Daoy (cell line): ENCODE data around the gene SPTBN4. TPM values are rescaled to one million over a fixed set of nuclear protein-coding genes. Genes with fewer than 3 reads are reported as not detected.
A peak's percentile ranks its signal among the peaks of the same experiment; 100 is the strongest.
"Not testable (repeated sequence)": the region's sequence is repeated elsewhere in the genome, so short reads cannot be mapped to it uniquely, and the experiment has no call there.

Experiments used
- DNase-seq: peaks from one replicate; pipeline ENCODE4 v3.0.0-alpha.2; 2015; ENCODE audit warnings: low read depth
- total RNA-seq: library from RNA; depleted of rRNA; stranded (reverse); fragments of >200 nt; shearing (Covaris generic); gene quantifications from 2 replicates; pipeline ENCODE4 v1.2.3, GENCODE V29; 2014; rRNA removed

The SPTBN4 gene
- total RNA-seq, 1 experiment from 2014 or later = 1.5 TPM

GRCh38 chr19:40619333-40620160 is 152.7 kb downstream of the SPTBN4 start:
- no peak for DNase-seq

GRCh38 chr19:40620161-40620485 is 153.3 kb downstream of the SPTBN4 start:
- no peak for DNase-seq

- no peak for DNase-seq
Measured at GRCh38 chr19:40621283-40621682, 154.5 kb downstream of the SPTBN4 start.

GRCh38 chr19:40621966-40622772 is 155.4 kb downstream of the SPTBN4 start:
- no peak for DNase-seq

- no peak for DNase-seq
Measured at GRCh38 chr19:40622773-40623075, 155.9 kb downstream of the SPTBN4 start.

GRCh38 chr19:40623403-40624251 is 156.8 kb downstream of the SPTBN4 start:
- DNase-seq = peak; percentile 100

- DNase-seq = not testable (repeated sequence)
Measured at GRCh38 chr19:40624369-40625153, 157.8 kb downstream of the SPTBN4 start.

- DNase-seq = no peak
Measured at GRCh38 chr19:40625406-40626120, 158.8 kb downstream of the SPTBN4 start.

Other genes with a start within 250 kb of the SPTBN4 start
- not detected in 2 replicates for gene TTC9B, start 248.6 kb upstream of the SPTBN4 start, total RNA-seq
- gene CCNP, start 240.3 kb upstream of the SPTBN4 start, total RNA-seq = 0.39 TPM in 1 of 2 replicates, not detected in the other
- 83.6 and 84.5 TPM in 2 replicates for gene AKT2, start 181.7 kb upstream of the SPTBN4 start, total RNA-seq
- gene C19orf47, start 118.6 kb upstream of the SPTBN4 start, total RNA-seq = 5.7 and 22.4 TPM in 2 replicates
- gene PLD3, start 118.3 kb upstream of the SPTBN4 start, total RNA-seq = 118 and 121 TPM in 2 replicates
- under 0.01 TPM in 1 of 2 replicates, not detected in the other for gene HIPK4, start 76.8 kb upstream of the SPTBN4 start, total RNA-seq
- gene PRX, start 53.6 kb upstream of the SPTBN4 start, total RNA-seq = 0.71 and 1.6 TPM in 2 replicates
- gene SERTAD1, start 41.0 kb upstream of the SPTBN4 start, total RNA-seq = 21.1 and 29.2 TPM in 2 replicates
- gene SERTAD3, start 22.7 kb upstream of the SPTBN4 start, total RNA-seq = 13.8 and 16.8 TPM in 2 replicates
- gene BLVRB, start 1.3 kb upstream of the SPTBN4 start, total RNA-seq = 49.4 and 52.4 TPM in 2 replicates
- gene SHKBP1, start 109.9 kb downstream of the SPTBN4 start, total RNA-seq = 40.6 and 134 TPM in 2 replicates
- 16.4 and 26.0 TPM in 2 replicates for gene LTBP4, start 134.4 kb downstream of the SPTBN4 start, total RNA-seq
- gene NUMBL, start 223.7 kb downstream of the SPTBN4 start, total RNA-seq = 16.4 and 22.7 TPM in 2 replicates
- gene COQ8B, start 249.9 kb downstream of the SPTBN4 start, total RNA-seq = 20.0 and 31.0 TPM in 2 replicates